ENCODE measurements around the gene SMYD3. TPM values are rescaled to one million over a fixed set of nuclear protein-coding genes. Genes with fewer than 3 reads are reported as not detected.

Gene SMYD3
- polyA plus RNA-seq, 2 of the 4 experiments (the other 2 are of a cell fraction) = 18.2 to 35.2 TPM

DNA sequence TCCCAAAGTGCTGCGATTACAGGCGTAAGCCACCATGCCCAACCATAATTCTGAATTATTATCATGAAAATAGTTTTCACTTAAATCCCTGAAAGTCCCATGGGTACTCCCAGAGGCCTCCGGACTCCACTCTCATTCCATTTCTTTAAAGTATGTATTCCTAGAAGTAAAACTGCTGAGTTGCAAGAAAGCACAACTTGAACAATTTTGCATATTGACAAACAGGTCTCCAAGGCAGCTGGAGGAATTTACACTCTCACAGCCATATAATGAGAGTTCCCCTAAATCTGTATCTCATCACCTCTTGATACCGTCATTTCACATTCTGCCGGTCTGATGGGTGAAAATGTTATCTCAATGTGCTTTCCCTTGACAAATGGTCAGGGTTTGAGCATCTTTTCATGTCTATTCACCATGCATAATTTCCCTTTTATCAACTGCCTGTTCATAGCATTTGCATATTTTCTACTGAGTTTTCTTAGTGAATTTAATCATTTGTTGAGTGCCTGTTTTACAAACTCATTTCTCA, 129.4 kb downstream of the SMYD3 start:
- Histone ChIP-seq H3K9me3 (no peaks in the 10 kb centered on the region), H3K4me3 (no peak overlapping the region), H3K4me1 (no peaks in the 10 kb centered on the region), H3K4me2 (no peak overlapping the region), H3K27ac (no peak overlapping the region)
- DNase-seq (ENCODE audit: low read depth in 1 of 2, low spot score in 1 of 2) (no peak), ATAC-seq (no peak), FAIRE-seq (peak; percentile 43)
- TF ChIP-seq MAFK (IDR thresholded peaks at IDR 0.05; ENCODE audit: partially characterized antibody) = peak; percentile 79
- no peak for TF ChIP-seq RAD21 (conservative IDR thresholded peaks at IDR 0.05 in 1 of 2, IDR thresholded peaks at IDR 0.05 in 1 of 2)
- no peak for TF ChIP-seq JUNB (IDR thresholded peaks at IDR 0.05)
- TF ChIP-seq PHF8 (IDR thresholded peaks at IDR 0.05; ENCODE audit: borderline replicate concordance, low read depth) = no peak
- no peak for TF ChIP-seq NR3C1 (IDR thresholded peaks at IDR 0.05)
- POLR2A ChIA-PET = no interaction called here
- WGBS (ENCODE audit: missing lambda C conversion rate) = 93% methylated on average over 5 of the region's 5 CpGs
- CTCF ChIA-PET = no interaction called here

DNA sequence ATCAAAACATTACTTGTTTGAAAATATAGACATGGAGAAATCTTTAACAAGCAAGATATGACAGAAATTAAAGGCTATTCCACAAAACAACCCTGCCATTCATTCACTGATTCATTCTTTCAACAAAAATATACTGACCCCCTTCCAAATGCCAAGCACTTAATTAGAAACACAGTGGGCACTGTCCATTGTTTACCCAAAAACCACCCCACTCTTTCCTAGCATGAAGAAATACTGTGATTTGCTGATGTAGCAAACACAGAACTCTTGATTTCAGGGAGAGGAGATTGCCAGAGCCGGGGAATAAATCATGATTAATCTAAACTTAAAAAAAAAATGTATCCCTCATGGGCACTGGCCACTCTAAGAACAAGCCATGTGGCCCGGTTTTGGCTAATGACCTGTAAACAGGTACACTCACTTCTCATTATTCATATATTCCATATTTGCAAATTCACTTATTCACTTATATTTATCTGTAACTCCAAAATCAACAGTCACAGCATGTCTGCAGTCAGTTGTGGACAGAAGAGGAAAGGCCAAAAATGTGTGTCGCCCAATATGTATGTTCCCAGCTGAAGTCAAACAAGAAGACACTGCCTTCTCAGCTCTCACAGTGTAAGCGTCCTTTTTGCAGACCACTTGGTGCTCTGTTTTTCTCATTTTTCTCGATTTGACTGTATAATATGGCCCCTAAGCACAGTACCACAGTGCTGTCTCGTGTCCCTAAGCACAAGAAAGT, 133.1 kb downstream of the SMYD3 start:
- no peaks in the 10 kb centered on the region for H3K4me1 ChIP-seq
- TF ChIP-seq HDAC2 (IDR thresholded peaks at IDR 0.05) = no peak
- no peak for TF ChIP-seq CBX2 (IDR thresholded peaks at IDR 0.05; ENCODE audit: borderline replicate concordance, low read depth)
- no peak for TF ChIP-seq EP300 (IDR thresholded peaks at IDR 0.05)
- TF ChIP-seq MAFK (IDR thresholded peaks at IDR 0.05; ENCODE audit: partially characterized antibody) = peak; percentile 67
- no peak for TF ChIP-seq POLR2A (IDR thresholded peaks at IDR 0.05; ENCODE audit: low read length)
- TF ChIP-seq EHF (CRISPR knock-in tag; IDR thresholded peaks at IDR 0.05) = no peak
- TF ChIP-seq FOXS1 (CRISPR knock-in tag; IDR thresholded peaks at IDR 0.05) = no peak
- H3K4me3 ChIP-seq = no peak overlapping the region
- H3K9me3 ChIP-seq = no peaks in the 10 kb centered on the region
- CTCF ChIA-PET = no interaction called here
- ATAC-seq (no peak), FAIRE-seq (no peak), DNase-seq (ENCODE audit: low read depth in 1 of 2, low spot score in 1 of 2) (no peak)
- H3K27ac ChIP-seq = no peak overlapping the region
- H3K4me2 ChIP-seq = no peak overlapping the region
- 70% methylated on average over 6 of the region's 6 CpGs for WGBS (ENCODE audit: missing lambda C conversion rate)
- POLR2A ChIA-PET = no interaction called here

DNA sequence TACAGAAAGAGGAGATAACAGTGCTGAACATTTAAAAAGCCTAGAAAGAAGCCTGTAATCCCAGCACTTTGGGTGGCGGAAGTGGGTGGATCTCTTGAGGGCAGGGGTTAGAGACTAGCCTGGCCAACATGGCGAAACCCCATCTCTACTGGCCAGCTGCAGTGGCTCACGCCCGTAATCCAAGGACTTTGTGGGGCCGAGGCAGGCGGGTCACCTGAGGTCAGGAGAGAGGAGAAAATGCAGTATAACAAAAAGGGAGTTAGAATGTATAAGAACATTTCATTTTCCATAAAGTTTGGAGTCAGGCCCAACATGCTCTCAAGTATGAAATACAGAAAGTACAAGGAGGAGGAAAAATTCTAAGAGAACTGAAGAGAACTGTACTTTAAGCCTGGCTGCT, 134.5 kb downstream of the SMYD3 start:
- H3K9me3 ChIP-seq = no peaks in the 10 kb centered on the region
- H3K4me2 ChIP-seq = no peak overlapping the region
- POLR2A ChIA-PET = no interaction called here
- H3K4me3 ChIP-seq = no peak overlapping the region
- ATAC-seq (no peak), DNase-seq (ENCODE audit: low read depth in 1 of 2, low spot score in 1 of 2) (no peak), FAIRE-seq (no peak)
- TF ChIP-seq TP53 (CRISPR knock-in tag; IDR thresholded peaks at IDR 0.05) (no peak), RNF2 (IDR thresholded peaks at IDR 0.05; ENCODE audit: borderline replicate concordance, low read depth) (no peak), FOSB (CRISPR knock-in tag; IDR thresholded peaks at IDR 0.05) (no peak), ZFP36 (IDR thresholded peaks at IDR 0.05; ENCODE audit: borderline replicate concordance, partially characterized antibody) (no peak), CBX2 (IDR thresholded peaks at IDR 0.05; ENCODE audit: borderline replicate concordance, low read depth) (no peak), MAZ (IDR thresholded peaks at IDR 0.05; ENCODE audit: borderline replicate concordance, low read depth, low read length) (no peak), GATA3 (IDR thresholded peaks at IDR 0.05; ENCODE audit: borderline replicate concordance) (no peak), RFX5 (IDR thresholded peaks at IDR 0.05) (no peak), TFCP2L1 (CRISPR knock-in tag; IDR thresholded peaks at IDR 0.05) (no peak), SMC3 (IDR thresholded peaks at IDR 0.05) (no peak), EHF (CRISPR knock-in tag; IDR thresholded peaks at IDR 0.05) (no peak)
- TF ChIP-seq, protein P1, sequence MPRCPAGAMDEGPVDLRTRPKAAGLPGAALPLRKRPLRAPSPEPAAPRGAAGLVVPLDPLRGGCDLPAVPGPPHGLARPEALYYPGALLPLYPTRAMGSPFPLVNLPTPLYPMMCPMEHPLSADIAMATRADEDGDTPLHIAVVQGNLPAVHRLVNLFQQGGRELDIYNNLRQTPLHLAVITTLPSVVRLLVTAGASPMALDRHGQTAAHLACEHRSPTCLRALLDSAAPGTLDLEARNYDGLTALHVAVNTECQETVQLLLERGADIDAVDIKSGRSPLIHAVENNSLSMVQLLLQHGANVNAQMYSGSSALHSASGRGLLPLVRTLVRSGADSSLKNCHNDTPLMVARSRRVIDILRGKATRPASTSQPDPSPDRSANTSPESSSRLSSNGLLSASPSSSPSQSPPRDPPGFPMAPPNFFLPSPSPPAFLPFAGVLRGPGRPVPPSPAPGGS (IDR thresholded peaks at IDR 0.05) = no peak
- TF ChIP-seq, protein P2, sequence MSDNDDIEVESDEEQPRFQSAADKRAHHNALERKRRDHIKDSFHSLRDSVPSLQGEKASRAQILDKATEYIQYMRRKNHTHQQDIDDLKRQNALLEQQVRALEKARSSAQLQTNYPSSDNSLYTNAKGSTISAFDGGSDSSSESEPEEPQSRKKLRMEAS (IDR thresholded peaks at IDR 0.05) = no peak
- no peak overlapping the region for H3K27ac ChIP-seq
- CTCF ChIA-PET = no interaction called here
- 95% methylated on average over 6 of the region's 6 CpGs for WGBS (ENCODE audit: missing lambda C conversion rate)
- H3K4me1 ChIP-seq = no peaks in the 10 kb centered on the region
